Measurements from ENCODE around the gene FLNB. TPM values are rescaled to one million over a fixed set of nuclear protein-coding genes. Genes with fewer than 3 reads are reported as not detected.
"Not testable (repeated sequence)": the region's sequence is repeated elsewhere in the genome, so short reads cannot be mapped to it uniquely, and the experiment has no call there.

FLNB gene
- total RNA-seq, 2 experiments from 2014 or later: 14.6 TPM

DNA sequence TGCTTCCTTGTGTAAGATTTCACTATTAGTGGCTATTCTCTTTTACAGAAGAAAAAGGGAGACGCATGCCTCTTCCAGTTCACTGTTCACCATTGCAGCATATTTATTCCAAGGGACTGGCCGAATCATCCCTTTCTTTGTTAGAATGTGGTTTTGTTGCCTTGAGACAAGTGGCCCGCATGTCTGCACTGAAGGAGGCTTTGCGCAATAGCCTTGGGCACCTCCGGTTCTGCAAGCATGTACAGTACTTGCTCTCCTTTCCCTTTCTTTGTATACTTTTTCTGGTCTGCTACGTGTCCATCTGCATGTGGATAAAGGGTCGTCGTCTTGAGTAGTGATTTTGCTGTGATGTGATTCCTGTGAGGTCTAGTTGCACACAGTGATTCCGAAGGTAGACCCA is 43.0 kb downstream of the FLNB start:
- H3K4me1 Mint-ChIP-seq: peaks cover 6% of the 10 kb centered on the region
- no peaks in the 10 kb centered on the region for H3K27me3 Mint-ChIP-seq

DNA sequence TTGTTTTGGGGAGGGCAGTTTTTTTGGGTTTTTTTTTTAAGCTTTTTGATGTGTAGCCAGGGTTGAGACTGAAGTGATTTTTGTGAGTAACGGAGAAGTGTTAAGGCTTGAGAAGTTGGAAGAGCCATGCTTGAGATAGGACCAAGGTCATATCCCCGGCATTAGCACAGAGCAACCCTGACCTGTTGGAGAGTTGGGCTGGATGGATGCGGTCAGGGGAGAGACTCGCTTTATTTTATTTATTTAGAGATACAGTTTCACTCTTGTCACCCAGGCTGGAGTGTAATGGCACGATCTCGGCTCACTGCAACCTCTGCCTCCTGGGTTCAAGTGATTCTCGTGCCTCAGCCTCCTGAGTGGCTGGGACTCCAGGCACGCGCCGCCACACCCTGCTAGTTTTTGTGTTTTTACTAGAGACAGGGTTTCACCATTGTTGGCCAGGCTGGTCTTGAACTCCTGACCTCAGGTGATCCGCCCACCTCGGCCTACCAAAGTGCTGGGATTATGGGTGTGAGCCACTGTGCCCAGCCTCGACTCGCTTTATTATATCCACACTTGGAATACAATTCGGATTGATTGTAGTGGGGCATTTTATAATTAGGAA is 43.5 kb downstream of the FLNB start:
- H3K9me3 Mint-ChIP-seq; H3K36me3 Mint-ChIP-seq; DNase-seq; H3K4me1 Mint-ChIP-seq; H3K27me3 Mint-ChIP-seq; POLR2A ChIA-PET; H3K27ac Mint-ChIP-seq; ATAC-seq (ENCODE audit: low read depth); H3K4me3 Mint-ChIP-seq: not testable (repeated sequence)

More for the DNA sequence above, 43.0 kb downstream of the FLNB start:
- ATAC-seq (ENCODE audit: low read depth) (no peak), DNase-seq (no peak)
- H3K4me3 Mint-ChIP-seq: no peak overlapping the region
- no peak overlapping the region for H3K27ac Mint-ChIP-seq
- no peaks in the 10 kb centered on the region for H3K9me3 Mint-ChIP-seq
- POLR2A ChIA-PET: no interaction called here
- H3K36me3 Mint-ChIP-seq: peaks cover 2% of the 10 kb centered on the region

DNA sequence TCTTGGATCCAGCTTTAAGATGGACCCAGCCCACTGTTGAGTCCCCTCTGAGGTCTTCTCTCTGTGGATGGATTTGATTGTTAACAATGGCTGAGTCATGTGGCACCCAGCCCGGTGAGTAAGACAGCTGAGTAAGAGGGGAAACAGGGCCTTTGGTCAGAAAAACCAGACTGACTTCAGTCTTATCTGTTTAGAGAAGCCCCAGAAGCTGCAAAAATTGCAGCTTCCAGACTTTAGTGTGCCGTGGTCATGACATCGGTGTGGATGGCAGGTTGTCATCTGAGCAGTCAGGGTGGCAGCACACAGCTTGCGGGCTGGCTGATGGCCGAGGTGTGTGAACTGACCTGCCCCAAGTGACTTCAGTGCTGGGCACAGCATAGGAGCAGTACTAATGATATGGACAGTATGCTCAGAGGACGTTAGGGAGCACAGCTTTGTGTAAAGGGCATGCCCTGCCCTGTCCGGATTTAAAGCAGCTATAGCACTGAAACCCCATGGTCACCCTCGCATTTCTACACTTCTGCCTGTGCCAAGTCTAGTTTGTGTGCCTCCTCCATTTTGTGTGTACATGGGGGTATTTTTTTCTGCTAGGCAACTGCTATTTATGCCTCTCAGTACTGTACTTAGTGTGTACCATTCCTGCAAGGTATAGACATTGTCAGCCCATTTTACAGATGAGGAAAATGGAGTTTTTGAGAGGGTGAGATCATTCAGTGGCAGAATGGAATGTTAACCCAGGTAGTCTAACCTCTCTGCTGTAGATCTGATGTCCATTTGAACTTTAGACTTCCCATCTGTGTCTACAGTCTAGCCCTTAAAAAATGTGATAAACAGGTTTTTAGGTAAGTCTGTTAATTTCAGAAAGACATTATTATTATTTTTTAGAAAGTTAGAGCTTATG is 44.4 kb downstream of the FLNB start:
- POLR2A ChIA-PET: no interaction called here

DNA sequence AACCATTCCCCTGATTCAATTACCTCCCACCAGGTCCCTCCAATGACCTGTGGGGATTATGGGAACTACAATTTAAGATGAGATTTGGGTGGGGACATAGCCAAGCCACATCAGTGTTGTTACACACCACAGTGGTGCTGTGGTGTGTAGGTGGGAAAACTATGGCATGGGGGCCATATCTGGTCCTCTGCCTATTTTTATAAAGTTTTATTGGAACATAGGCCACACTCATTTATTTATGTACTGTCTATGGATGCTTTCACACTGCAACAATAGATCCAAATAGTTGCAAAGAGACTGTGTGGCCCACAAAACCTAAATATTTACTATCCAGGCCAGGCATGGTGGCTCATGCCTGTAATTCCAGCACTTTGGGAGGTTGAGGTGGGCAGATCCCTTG is 46.4 kb downstream of the FLNB start:
- Mint-ChIP-seq H3K27ac (no peak overlapping the region), H3K36me3 (no peaks in the 10 kb centered on the region), H3K9me3 (no peaks in the 10 kb centered on the region), H3K27me3 (no peaks in the 10 kb centered on the region), H3K4me3 (no peak overlapping the region), H3K4me1 (peaks cover 3% of the 10 kb centered on the region)
- ATAC-seq (ENCODE audit: low read depth): no peak
- POLR2A ChIA-PET: no interaction called here
- no peak for DNase-seq

More for the DNA sequence above, 44.4 kb downstream of the FLNB start:
- Mint-ChIP-seq H3K4me1 (peaks cover 6% of the 10 kb centered on the region), H3K36me3 (no peaks in the 10 kb centered on the region), H3K27me3 (no peaks in the 10 kb centered on the region), H3K9me3 (no peaks in the 10 kb centered on the region), H3K4me3 (no peak overlapping the region), H3K27ac (no peak overlapping the region)
- no peak for DNase-seq
- no peak for ATAC-seq (ENCODE audit: low read depth)

DNA sequence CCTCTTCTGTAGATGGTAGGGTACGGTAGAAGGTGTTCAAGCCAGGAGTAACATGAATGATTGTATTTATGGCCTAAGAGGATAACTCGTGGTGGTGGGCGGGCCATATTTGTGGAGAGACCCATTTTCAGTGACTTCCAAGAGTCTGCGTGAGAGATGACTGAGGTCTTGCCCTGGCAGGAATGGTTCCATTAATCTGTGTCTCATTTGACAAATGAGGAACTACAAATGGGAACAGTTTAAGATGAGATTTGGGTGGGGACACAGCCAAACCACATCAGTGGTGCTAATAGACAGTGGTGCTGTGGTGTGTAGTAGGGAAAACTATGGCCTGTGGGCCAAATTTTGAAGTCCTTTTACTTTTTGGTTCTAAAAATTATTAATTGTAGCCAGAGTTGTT is 47.1 kb downstream of the FLNB start:
- H3K27ac Mint-ChIP-seq: no peak overlapping the region
- POLR2A ChIA-PET: no interaction called here
- H3K36me3 Mint-ChIP-seq: no peaks in the 10 kb centered on the region
- DNase-seq (no peak), ATAC-seq (ENCODE audit: low read depth) (no peak)
- no peaks in the 10 kb centered on the region for H3K9me3 Mint-ChIP-seq
- peaks cover 3% of the 10 kb centered on the region for H3K4me1 Mint-ChIP-seq
- H3K4me3 Mint-ChIP-seq: no peak overlapping the region
- no peaks in the 10 kb centered on the region for H3K27me3 Mint-ChIP-seq

DNA sequence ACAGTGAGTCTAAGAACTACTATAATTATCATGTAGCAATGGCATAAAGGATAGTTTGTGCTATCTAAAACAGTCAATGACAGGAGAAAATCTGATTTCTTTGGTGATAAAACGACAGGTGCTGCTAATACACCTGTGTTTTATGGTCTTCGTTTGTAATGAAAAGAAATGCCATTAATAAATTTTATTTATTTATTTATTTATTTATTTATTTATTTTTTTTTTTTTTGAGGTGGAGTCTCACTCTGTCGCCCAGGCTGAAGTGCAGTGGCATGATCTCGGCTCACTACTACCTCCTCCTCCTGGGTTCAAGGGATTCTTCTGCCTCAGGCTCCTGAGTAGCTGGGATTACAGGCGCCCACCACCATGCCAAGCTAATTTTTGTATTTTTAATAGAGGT is 47.7 kb downstream of the FLNB start:
- H3K27ac Mint-ChIP-seq; ATAC-seq (ENCODE audit: low read depth); H3K4me1 Mint-ChIP-seq; DNase-seq; H3K9me3 Mint-ChIP-seq; H3K4me3 Mint-ChIP-seq; POLR2A ChIA-PET; H3K36me3 Mint-ChIP-seq; H3K27me3 Mint-ChIP-seq: not testable (repeated sequence)

DNA sequence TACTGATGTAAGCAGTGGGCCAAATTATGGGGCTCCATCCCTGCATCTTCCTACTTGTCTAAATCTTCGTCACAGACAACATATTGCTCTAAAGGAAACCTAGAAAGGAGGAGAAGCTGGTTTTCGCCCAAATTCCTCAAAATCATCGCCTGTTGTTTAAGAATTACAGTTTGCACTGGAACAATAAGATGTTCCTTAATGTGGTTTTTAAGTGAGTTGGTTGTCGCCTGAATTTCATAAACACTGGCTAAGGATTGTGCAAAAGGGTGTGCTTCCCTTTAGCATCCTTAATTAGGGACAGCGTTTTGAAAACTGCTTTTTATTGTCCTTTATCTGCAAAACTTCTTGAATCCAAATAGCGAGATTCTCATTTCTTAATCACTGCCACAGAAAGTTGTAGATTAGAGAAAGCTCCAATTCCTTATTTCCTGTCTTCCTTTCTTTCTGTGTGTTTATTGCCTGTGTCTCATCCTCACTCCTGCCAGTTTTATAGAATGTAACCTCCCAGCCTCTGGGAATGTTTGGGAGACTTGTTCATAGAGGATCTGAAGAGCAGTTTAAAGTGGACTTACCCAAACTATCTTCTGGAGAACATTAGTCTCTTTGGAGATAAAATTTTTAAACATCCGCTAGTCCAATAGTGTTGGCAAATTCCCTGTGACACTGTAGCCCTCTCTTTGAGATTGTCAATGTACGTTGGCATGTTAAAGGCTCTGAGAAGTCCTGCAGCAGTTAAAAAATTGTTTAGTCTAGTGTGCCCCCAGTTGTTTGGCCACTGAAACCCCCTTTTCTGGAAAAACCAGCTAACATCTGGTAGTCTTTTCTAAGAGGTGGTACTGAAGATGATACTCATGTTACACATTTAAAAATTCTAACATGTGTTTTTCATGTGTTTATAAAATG is 50.4 kb downstream of the FLNB start:
- no peaks in the 10 kb centered on the region for H3K27me3 Mint-ChIP-seq
- no peak for ATAC-seq (ENCODE audit: low read depth)
- POLR2A ChIA-PET: no interaction called here
- H3K36me3 Mint-ChIP-seq: no peaks in the 10 kb centered on the region
- H3K4me3 Mint-ChIP-seq: no peak overlapping the region
- no peak for DNase-seq
- peaks cover 4% of the 10 kb centered on the region for H3K4me1 Mint-ChIP-seq
- no peak overlapping the region for H3K27ac Mint-ChIP-seq
- no peaks in the 10 kb centered on the region for H3K9me3 Mint-ChIP-seq

DNA sequence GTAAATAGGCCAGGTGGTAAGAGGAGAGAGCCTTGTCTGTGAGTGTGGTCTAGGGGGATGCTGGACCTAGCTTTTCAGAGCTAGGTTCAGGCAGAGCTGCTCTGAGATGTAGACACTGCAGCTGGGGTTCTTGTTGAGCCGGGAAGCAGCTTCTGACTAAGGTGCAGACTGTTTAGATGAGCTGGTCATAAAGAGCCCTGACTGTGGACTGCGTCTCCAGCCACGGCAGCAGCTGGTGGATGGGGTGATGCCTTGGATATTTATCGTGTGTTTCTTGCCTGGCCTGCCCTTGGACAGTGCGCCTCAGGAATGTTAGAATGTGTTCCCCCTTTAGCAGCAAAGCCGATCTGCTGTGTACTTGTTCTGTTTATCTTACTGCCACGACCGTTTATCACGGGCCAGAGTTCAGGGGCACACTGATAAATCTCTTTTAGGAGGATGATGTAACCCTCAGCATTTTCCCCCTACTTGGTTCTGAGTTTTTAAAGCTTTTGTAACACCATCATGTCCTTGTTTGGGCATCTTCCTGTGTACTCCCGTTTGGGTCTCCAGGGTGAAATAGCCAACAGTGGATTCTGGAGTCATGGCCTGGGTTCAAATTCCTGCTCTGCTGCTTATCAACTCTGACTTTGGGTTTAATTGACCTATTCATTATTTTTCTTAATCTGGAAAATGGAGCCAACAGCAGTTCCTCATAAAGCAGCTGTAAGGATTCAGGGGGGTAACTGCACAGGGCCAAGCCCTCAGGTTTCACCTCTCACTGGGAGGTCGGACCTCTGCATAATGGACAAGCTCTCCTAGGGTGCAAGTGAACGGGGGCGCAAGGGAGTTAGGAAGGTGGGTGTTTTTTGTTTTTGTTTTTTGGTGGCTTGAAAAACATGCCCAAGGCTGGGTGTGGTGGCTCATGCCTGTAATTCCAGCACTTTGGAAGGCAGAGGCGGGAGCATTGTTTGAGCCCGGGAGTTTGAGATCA is 51.4 kb downstream of the FLNB start:
- Mint-ChIP-seq H3K4me1 (peaks cover 4% of the 10 kb centered on the region), H3K36me3 (no peaks in the 10 kb centered on the region), H3K27ac (no peak overlapping the region), H3K9me3 (no peaks in the 10 kb centered on the region), H3K27me3 (no peaks in the 10 kb centered on the region), H3K4me3 (no peak overlapping the region)
- POLR2A ChIA-PET: no interaction called here
- DNase-seq (no peak), ATAC-seq (ENCODE audit: low read depth) (no peak)

DNA sequence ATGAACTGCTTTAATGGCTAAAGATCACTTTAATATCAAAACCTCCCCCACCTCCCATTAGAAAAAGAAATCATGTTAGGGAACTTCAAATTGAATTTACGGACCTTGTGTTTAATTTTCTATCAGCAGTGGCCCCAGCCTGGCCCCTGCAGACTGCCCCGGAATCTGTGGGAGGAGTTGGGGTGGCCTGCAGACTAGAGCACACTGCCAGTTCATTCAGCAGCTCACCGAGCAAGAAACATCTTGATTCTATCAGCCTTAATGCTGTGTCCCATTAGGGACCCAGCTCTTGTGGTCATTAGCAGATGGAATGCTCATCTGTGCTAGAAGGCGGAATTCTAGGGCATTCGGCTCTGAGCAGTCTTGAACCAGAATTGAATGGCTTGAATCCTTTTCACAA is 54.2 kb downstream of the FLNB start:
- H3K27ac Mint-ChIP-seq: no peak overlapping the region
- no peaks in the 10 kb centered on the region for H3K27me3 Mint-ChIP-seq
- ATAC-seq (ENCODE audit: low read depth) (no peak), DNase-seq (no peak)
- POLR2A ChIA-PET: no interaction called here
- H3K4me1 Mint-ChIP-seq: peaks cover 4% of the 10 kb centered on the region
- no peaks in the 10 kb centered on the region for H3K9me3 Mint-ChIP-seq
- H3K4me3 Mint-ChIP-seq: no peak overlapping the region
- no peaks in the 10 kb centered on the region for H3K36me3 Mint-ChIP-seq

DNA sequence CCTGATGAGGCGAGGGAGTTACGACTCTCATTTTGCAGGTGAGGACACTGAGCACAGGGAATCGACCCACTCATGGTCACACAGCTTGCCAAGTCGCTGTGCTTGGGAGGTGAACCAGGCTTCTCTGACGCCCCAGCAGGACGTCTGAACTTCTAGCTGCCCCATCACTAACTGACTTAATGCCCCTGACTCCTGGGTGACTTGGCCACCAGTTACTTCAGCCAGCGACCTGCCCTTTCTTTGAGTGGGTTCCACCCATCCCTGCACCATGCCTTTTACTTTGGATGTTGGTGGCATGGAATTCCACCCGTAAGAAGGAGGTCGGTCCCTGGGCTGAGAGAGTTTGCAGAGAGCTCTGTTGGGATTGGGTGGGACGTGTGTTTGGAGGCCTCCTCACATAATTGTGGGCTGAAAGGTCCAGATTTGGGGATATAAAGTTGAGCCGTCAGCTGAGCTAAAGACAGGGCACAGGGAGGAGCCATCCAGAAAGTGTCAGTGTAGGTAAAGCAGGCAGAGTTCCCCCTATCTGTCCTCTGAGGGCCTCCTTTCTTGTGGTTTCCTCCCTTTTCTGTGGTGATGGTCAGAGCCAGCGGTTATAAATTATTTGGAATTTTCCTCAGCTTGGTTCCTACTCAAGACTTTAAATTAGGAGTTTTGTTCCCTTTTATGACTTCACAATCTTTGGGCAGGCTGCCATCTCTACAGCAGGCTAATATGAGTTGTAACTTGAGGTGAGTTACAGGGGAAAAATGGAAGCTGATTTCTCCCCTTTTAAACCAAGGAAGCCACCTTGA is 55.0 kb downstream of the FLNB start:
- no peaks in the 10 kb centered on the region for H3K36me3 Mint-ChIP-seq
- H3K4me1 Mint-ChIP-seq: peaks cover 4% of the 10 kb centered on the region
- H3K9me3 Mint-ChIP-seq: no peaks in the 10 kb centered on the region
- no peak overlapping the region for H3K4me3 Mint-ChIP-seq
- ATAC-seq (ENCODE audit: low read depth) (no peak), DNase-seq (no peak)
- H3K27me3 Mint-ChIP-seq: no peaks in the 10 kb centered on the region
- POLR2A ChIA-PET: no interaction called here
- H3K27ac Mint-ChIP-seq: no peak overlapping the region

DNA sequence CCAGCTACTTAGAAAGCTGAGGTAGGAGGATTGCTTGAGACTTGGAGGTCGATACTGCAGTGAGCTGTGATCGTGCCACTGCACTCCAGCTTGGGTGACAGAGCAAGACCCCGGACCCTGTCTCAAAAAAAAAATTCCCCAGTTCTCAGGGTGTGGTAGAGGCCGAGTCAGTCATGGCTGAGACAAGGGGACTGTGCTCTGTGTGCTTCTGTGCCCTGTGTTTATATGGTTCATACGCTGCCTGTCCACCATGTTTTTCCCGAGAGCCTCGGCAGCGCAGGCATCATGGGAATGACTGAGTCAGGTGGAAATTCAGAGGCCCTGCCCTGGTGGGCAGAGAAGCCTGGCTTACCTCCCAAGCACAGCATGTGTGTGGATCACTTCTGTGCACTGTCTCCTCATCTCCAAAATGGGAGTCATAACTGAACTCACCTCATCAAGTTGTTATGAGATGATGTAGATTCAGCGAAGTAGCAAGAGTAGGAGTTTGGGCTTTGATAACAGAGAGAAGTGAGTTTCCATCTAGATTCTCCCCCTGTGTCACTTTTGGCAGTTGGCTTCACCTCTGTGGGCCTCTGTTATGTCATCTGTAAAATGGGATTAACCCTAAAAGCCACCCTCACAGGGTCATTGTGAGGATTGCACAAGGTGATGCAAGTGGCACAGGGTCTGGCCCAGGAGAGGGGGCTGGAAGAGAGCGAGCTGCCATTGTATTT is 56.9 kb downstream of the FLNB start:
- no peak for DNase-seq
- ATAC-seq (ENCODE audit: low read depth): no peak
- peaks cover 4% of the 10 kb centered on the region for H3K4me1 Mint-ChIP-seq

DNA sequence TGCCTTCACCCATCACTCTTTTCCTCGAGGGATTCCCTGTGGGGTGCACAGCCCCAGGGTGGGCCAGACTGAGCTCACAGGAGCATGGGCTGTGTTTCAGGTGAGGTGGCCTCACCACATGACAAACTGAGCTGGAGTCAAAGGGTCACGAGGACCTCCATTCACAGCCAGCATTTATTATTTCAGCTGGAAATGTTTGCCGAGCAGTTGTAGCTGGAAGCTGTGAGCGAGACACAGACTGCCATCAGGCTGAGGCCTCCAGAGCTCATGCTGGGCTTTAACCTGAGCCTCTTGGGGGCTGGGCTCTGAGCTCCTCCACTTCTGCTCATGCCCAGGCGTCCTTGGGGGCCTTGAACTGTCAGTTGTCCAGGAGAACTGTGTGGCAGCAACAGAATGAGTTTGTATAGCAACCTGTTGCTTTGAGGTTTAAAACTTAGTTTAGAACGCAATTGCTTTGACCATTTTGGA is 57.5 kb downstream of the FLNB start:
- H3K9me3 Mint-ChIP-seq: no peaks in the 10 kb centered on the region
- ATAC-seq (ENCODE audit: low read depth) (no peak), DNase-seq (no peak)
- no peaks in the 10 kb centered on the region for H3K27me3 Mint-ChIP-seq
- peaks cover 4% of the 10 kb centered on the region for H3K4me1 Mint-ChIP-seq
- H3K36me3 Mint-ChIP-seq: no peaks in the 10 kb centered on the region
- POLR2A ChIA-PET: no interaction called here
- H3K27ac Mint-ChIP-seq: no peak overlapping the region
- no peak overlapping the region for H3K4me3 Mint-ChIP-seq

More for the DNA sequence above, 56.9 kb downstream of the FLNB start:
- no peak overlapping the region for H3K27ac Mint-ChIP-seq
- no peaks in the 10 kb centered on the region for H3K27me3 Mint-ChIP-seq
- POLR2A ChIA-PET: no interaction called here
- no peaks in the 10 kb centered on the region for H3K36me3 Mint-ChIP-seq
- no peak overlapping the region for H3K4me3 Mint-ChIP-seq
- H3K9me3 Mint-ChIP-seq: no peaks in the 10 kb centered on the region

Measured in activated naive CD8-positive, alpha-beta T cell treated with anti-CD3 and anti-CD28 coated beads, Interleukin-2, amount 10 ng/mL, durations not matched to agents 7 days and 5 days (primary cell).